ENCODE data around the gene NRXN2.

GRCh38 chr11:64653388-64653973 lies 69.5 kb downstream of the NRXN2 start:
- no peak for TF ChIP-seq SIN3A (IDR thresholded peaks at IDR 0.05; ENCODE audit: borderline replicate concordance, insufficient read depth, low read depth, low read length)
- no peak for TF ChIP-seq CTCF (IDR thresholded peaks at IDR 0.05)
- no peak for TF ChIP-seq TCF7L2 (IDR thresholded peaks at IDR 0.05; ENCODE audit: low read depth, low read length)
